AG08396 (cell line): ENCODE results near the gene PSMG3.
"Not testable (repeated sequence)": the region's sequence is repeated elsewhere in the genome, so short reads cannot be mapped to it uniquely, and the experiment has no call there.

Experiments
- DNase-seq: peaks from one replicate; pipeline ENCODE4 v3.0.0; 2012; ENCODE audit warnings: low spot score, mixed read lengths

The PSMG3 gene

GRCh38 chr7:1533547-1534329 is 36.1 kb downstream of the PSMG3 start:
- DNase-seq = peak; percentile 88

- no peak for DNase-seq
Observed at GRCh38 chr7:1533255-1533546, 36.6 kb downstream of the PSMG3 start.

GRCh38 chr7:1532456-1533254 is 37.2 kb downstream of the PSMG3 start:
- DNase-seq = peak; percentile 91

GRCh38 chr7:1531979-1532455 is 37.8 kb downstream of the PSMG3 start:
- DNase-seq = no peak

- no peak for DNase-seq
Observed at GRCh38 chr7:1531263-1531978, 38.4 kb downstream of the PSMG3 start.

- no peak for DNase-seq
Observed at GRCh38 chr7:1530946-1531262, 38.9 kb downstream of the PSMG3 start.

- DNase-seq = no peak
Observed at GRCh38 chr7:1529383-1530116, 40.3 kb downstream of the PSMG3 start.

- no peak for DNase-seq
Observed at GRCh38 chr7:1526271-1526754, 43.5 kb downstream of the PSMG3 start.

GRCh38 chr7:1525409-1525808 is 44.4 kb downstream of the PSMG3 start:
- DNase-seq = no peak

- DNase-seq = no peak
Observed at GRCh38 chr7:1523844-1524243, 46.0 kb downstream of the PSMG3 start.

- no peak for DNase-seq
Observed at GRCh38 chr7:1523208-1523607, 46.6 kb downstream of the PSMG3 start.

- DNase-seq = no peak
Observed at GRCh38 chr7:1521456-1521855, 48.4 kb downstream of the PSMG3 start.

GRCh38 chr7:1520539-1521234 is 49.1 kb downstream of the PSMG3 start:
- DNase-seq = peak; percentile 63

GRCh38 chr7:1519322-1519922 is 50.4 kb downstream of the PSMG3 start:
- DNase-seq = not testable (repeated sequence)
